ENCODE data around the gene PTPRE.

The PTPRE gene

DNA sequence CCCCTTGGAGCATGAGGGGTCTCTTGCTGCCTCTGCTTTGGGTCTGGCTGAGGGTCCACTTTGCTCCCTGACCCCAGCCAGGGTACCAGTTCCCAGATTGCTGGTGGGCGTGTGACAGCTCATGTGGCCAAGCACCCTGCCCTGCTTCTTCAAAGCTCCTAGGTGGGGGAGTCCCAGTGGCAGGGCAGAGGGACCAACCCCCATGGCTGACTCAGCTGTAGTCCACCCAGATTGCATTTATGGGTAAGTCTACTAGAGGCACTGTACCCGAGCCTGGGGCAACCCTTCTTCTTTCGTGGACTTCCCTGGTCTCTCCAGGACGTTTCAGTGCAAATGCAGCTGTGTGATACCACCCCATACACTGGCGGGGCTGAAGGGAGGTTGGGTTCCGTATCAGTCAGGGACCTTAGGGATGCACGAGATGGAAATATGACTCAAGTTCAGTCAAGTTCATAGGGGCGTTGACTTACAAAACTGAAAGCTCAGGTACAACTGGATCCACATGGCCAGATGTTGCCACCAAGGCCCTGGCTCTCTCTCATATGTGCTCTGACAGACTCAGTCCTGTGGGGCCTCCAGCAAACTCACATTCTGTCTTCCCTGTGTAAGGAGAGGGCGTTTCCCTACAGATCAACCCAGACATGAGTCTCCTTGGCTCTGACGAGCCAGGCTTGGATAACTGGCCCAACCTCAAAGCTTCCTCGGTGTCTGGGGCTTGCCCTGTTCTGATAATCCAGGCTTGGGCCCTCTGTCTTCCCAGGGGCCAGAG is 13.6 kb downstream of the PTPRE start:
- DNase-seq (ENCODE audit: low read depth, low spot score), result no peak
- no peak overlapping the region for H3K9ac ChIP-seq (ENCODE audit: insufficient read length, low read depth)
- H3K27me3 ChIP-seq (ENCODE audit: insufficient read depth, insufficient read length), result no peaks in the 10 kb centered on the region
- H3K36me3 ChIP-seq (ENCODE audit: insufficient read depth, insufficient read length, low read length), result no peaks in the 10 kb centered on the region
- TF ChIP-seq SUZ12 (IDR thresholded peaks at IDR 0.05; ENCODE audit: extremely low read depth, insufficient read depth, insufficient read length), result no peak
- TF ChIP-seq ZNF274 (IDR thresholded peaks at IDR 0.05; ENCODE audit: low read depth, low read length), result no peak
- H3K9me3 ChIP-seq (ENCODE audit: insufficient read depth, low read length), result no peaks in the 10 kb centered on the region
- H3K4me3 ChIP-seq (ENCODE audit: insufficient read length, low read depth), result no peak overlapping the region
- H3K4me1 ChIP-seq (ENCODE audit: insufficient read depth, insufficient read length), result no peaks in the 10 kb centered on the region

DNA sequence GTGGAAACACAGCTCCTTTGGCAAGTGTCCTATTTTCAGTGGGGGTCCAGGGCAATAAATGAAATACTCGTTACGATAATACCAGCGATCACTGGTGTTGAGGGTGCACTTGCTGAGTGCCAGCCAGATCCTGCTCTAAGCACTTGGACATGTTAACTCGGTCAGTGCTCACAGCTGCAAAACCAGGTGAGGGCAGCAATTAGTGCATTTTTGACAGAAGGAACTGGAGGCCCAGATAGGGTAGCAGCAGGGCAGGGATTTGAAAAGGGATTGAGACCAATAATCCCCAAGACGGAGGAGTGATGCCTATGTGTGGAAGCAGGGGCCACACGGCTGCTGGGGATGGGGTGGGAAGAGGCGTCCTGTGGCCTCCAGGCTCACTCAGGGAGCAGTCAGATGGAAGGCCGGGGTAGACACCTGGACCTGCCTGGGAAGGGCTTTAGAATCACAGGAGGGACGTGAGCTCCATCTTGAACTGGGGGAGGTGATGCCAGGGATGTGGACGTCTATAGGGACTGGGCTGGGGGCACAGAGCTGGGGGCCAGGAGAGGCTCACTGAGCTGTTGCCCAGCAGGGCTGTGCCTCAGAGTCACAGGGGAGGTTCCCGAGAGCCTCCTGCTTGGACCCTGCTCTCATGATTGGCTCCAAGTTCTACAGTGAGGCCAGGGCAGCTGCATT is 14.3 kb downstream of the PTPRE start:
- H3K4me3 ChIP-seq (ENCODE audit: insufficient read length, low read depth), result no peak overlapping the region
- H3K9me3 ChIP-seq (ENCODE audit: insufficient read depth, low read length), result no peaks in the 10 kb centered on the region
- no peaks in the 10 kb centered on the region for H3K36me3 ChIP-seq (ENCODE audit: insufficient read depth, insufficient read length, low read length)
- H3K27me3 ChIP-seq (ENCODE audit: insufficient read depth, insufficient read length), result no peaks in the 10 kb centered on the region
- no peaks in the 10 kb centered on the region for H3K4me1 ChIP-seq (ENCODE audit: insufficient read depth, insufficient read length)
- DNase-seq (ENCODE audit: low read depth, low spot score), result no peak
- H3K9ac ChIP-seq (ENCODE audit: insufficient read length, low read depth), result no peak overlapping the region
- TF ChIP-seq ZNF274 (IDR thresholded peaks at IDR 0.05; ENCODE audit: low read depth, low read length), result no peak
- TF ChIP-seq SUZ12 (IDR thresholded peaks at IDR 0.05; ENCODE audit: extremely low read depth, insufficient read depth, insufficient read length), result no peak
- no peak for TF ChIP-seq YY1 (IDR thresholded peaks at IDR 0.05; ENCODE audit: insufficient read depth, insufficient read length)

DNA sequence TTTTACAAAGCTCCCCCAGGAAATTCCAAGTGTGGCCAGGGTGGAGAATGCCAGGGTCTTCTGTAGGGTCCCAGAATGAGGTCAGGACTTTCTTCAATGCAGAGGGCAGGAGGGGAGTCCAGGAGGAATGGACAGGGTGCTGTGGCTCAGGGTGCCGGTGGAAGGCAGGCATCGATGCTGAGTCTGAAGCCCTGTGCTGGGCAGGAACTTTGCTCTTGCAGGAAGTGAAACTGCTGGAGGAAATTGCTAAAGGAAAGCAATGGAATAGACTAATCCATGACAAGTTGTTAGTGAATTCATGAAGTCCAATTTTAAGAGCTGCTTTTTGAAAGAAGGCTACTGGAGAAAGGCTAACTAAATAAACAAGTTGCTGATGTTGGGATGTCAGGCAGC is 14.8 kb downstream of the PTPRE start:
- Histone ChIP-seq H3K4me3 (ENCODE audit: insufficient read length, low read depth) (no peak overlapping the region), H3K36me3 (ENCODE audit: insufficient read depth, insufficient read length, low read length) (no peaks in the 10 kb centered on the region), H3K9me3 (ENCODE audit: insufficient read depth, low read length) (no peaks in the 10 kb centered on the region), H3K4me1 (ENCODE audit: insufficient read depth, insufficient read length) (no peaks in the 10 kb centered on the region), H3K27me3 (ENCODE audit: insufficient read depth, insufficient read length) (no peaks in the 10 kb centered on the region), H3K9ac (ENCODE audit: insufficient read length, low read depth) (no peak overlapping the region)
- TF ChIP-seq YY1 (IDR thresholded peaks at IDR 0.05; ENCODE audit: insufficient read depth, insufficient read length), result no peak
- no peak for TF ChIP-seq ZNF274 (IDR thresholded peaks at IDR 0.05; ENCODE audit: low read depth, low read length)
- no peak for TF ChIP-seq SUZ12 (IDR thresholded peaks at IDR 0.05; ENCODE audit: extremely low read depth, insufficient read depth, insufficient read length)
- DNase-seq (ENCODE audit: low read depth, low spot score), result no peak

DNA sequence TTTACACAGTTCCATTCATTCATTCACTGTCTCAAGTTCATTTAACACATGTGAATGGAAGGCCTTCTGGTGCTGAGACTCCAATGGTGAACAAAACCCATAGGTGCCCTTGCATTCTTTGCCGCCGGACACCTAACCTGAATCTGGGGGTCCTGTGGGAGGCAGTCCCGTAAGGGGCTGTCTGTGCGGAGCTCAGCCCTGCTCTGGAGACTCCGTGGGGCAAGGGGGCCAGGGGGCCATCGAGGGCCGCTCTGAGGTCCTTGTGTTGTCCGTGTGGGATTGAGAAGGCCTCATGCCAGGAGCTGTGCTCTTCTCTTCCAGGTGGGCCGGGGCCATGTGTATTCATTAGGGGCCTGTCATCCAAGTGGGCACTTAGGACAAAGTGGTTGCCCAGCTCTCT is 15.3 kb downstream of the PTPRE start:
- Histone ChIP-seq H3K9ac (ENCODE audit: insufficient read length, low read depth) (no peak overlapping the region), H3K4me3 (ENCODE audit: insufficient read length, low read depth) (no peak overlapping the region), H3K36me3 (ENCODE audit: insufficient read depth, insufficient read length, low read length) (no peaks in the 10 kb centered on the region), H3K27me3 (ENCODE audit: insufficient read depth, insufficient read length) (no peaks in the 10 kb centered on the region), H3K9me3 (ENCODE audit: insufficient read depth, low read length) (no peaks in the 10 kb centered on the region), H3K4me1 (ENCODE audit: insufficient read depth, insufficient read length) (no peaks in the 10 kb centered on the region)
- no peak for TF ChIP-seq ZNF274 (IDR thresholded peaks at IDR 0.05; ENCODE audit: low read depth, low read length)
- TF ChIP-seq SUZ12 (IDR thresholded peaks at IDR 0.05; ENCODE audit: extremely low read depth, insufficient read depth, insufficient read length), result no peak
- TF ChIP-seq YY1 (IDR thresholded peaks at IDR 0.05; ENCODE audit: insufficient read depth, insufficient read length), result no peak
- DNase-seq (ENCODE audit: low read depth, low spot score), result no peak

DNA sequence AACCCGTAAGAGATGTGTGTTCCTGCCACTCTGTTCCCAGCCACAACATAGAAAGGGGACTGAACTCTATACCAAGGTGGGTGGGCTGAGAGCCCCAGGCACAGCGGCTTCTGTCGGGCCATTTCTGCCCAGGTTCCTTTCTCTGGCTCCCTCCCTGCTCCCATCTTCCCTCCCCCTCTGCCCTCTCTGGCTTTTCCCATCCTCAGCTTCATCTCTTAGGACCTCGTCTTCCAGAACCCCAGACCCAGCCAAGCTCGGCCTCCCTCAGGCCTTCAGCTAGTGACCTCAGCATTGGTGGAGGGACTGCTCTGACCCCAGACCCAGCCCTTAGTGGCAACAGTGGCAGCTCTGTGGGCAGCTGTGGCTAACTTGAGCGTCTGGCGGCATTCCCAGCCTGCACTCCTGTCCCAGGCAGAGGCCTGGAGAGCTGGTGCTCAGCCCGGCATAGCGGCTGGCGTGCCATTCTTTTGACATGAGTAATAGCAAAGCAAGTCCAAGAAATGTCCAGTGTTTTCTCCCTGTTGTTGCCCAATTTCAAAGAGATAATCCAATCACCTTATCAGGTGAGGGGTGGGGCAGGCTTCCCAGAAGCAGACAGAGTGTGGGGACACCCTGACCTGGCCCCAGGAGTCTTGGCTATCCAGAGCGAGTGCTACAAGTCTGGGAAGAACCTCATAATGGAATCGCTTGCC is 15.9 kb downstream of the PTPRE start:
- H3K4me1 ChIP-seq (ENCODE audit: insufficient read depth, insufficient read length), result no peaks in the 10 kb centered on the region
- no peaks in the 10 kb centered on the region for H3K9me3 ChIP-seq (ENCODE audit: insufficient read depth, low read length)
- H3K4me3 ChIP-seq (ENCODE audit: insufficient read length, low read depth), result no peak overlapping the region
- no peaks in the 10 kb centered on the region for H3K36me3 ChIP-seq (ENCODE audit: insufficient read depth, insufficient read length, low read length)
- H3K9ac ChIP-seq (ENCODE audit: insufficient read length, low read depth), result no peak overlapping the region
- TF ChIP-seq SUZ12 (IDR thresholded peaks at IDR 0.05; ENCODE audit: extremely low read depth, insufficient read depth, insufficient read length) (no peak), ZNF274 (IDR thresholded peaks at IDR 0.05; ENCODE audit: low read depth, low read length) (no peak), YY1 (IDR thresholded peaks at IDR 0.05; ENCODE audit: insufficient read depth, insufficient read length) (no peak)
- H3K27me3 ChIP-seq (ENCODE audit: insufficient read depth, insufficient read length), result no peaks in the 10 kb centered on the region
- no peak for DNase-seq (ENCODE audit: low read depth, low spot score)

DNA sequence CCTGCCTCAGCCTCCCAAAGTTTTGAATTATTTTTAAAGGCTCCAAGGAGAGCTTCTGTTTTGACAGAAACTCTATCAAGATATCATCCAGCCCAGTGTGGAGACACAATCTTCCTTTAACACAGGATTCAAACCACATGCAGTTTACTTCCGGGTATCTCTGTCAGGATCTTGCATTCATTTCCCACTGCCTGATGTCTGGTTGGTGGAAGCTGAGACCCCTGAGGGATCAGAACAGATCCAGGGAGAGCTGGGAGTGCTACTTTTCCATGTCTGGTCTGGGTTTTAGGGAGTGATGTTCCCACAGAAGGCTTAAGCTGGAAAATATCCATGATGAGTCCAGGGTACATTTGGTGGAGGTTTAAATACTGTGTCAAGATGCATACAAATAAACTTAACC is 16.7 kb downstream of the PTPRE start:
- no peaks in the 10 kb centered on the region for H3K36me3 ChIP-seq (ENCODE audit: insufficient read depth, insufficient read length, low read length)
- DNase-seq (ENCODE audit: low read depth, low spot score), result no peak
- no peaks in the 10 kb centered on the region for H3K4me1 ChIP-seq (ENCODE audit: insufficient read depth, insufficient read length)
- H3K27me3 ChIP-seq (ENCODE audit: insufficient read depth, insufficient read length), result no peaks in the 10 kb centered on the region
- TF ChIP-seq ZNF274 (IDR thresholded peaks at IDR 0.05; ENCODE audit: low read depth, low read length) (no peak), YY1 (IDR thresholded peaks at IDR 0.05; ENCODE audit: insufficient read depth, insufficient read length) (no peak), SUZ12 (IDR thresholded peaks at IDR 0.05; ENCODE audit: extremely low read depth, insufficient read depth, insufficient read length) (no peak)
- H3K4me3 ChIP-seq (ENCODE audit: insufficient read length, low read depth), result no peak overlapping the region
- no peak overlapping the region for H3K9ac ChIP-seq (ENCODE audit: insufficient read length, low read depth)
- H3K9me3 ChIP-seq (ENCODE audit: insufficient read depth, low read length), result no peaks in the 10 kb centered on the region
